GM10248 (cell line): ENCODE measurements around the gene TRIM41.
A peak's percentile ranks its signal among the peaks of the same experiment; 100 is the strongest.
"Not testable (repeated sequence)": the region's sequence is repeated elsewhere in the genome, so short reads cannot be mapped to it uniquely, and the experiment has no call there.

Source experiments
- CTCF ChIA-PET: fragments of 300-600 bp; sonication (Branson Sonifier 250); formaldehyde crosslinking; extraction: SDS; loops from one replicate; lab custom pipeline; 2021; ENCODE audit warnings: antibody characterized with exemption; lab: Yijun Ruan, JAX
- POLR2A ChIA-PET: fragments of 350-650 bp; sonication (Branson Sonifier 250); formaldehyde crosslinking; extraction: SDS; loops from one replicate; lab custom pipeline; 2020; ENCODE audit warnings: antibody characterized with exemption; lab: Yijun Ruan, JAX
- DNase-seq: peaks from one replicate; pipeline ENCODE4 v3.0.0; 2012; ENCODE audit errors: extremely low spot score
- TF ChIP-seq, protein P1 (sequence below): IDR thresholded peaks from 2 replicates; pipeline ENCODE4 v1.5.1; 2012; ENCODE audit warnings: mild to moderate bottlenecking, low read depth; ENCODE audit errors: extremely low read depth, missing control alignments, control extremely low read depth

The TRIM41 gene

DNA sequence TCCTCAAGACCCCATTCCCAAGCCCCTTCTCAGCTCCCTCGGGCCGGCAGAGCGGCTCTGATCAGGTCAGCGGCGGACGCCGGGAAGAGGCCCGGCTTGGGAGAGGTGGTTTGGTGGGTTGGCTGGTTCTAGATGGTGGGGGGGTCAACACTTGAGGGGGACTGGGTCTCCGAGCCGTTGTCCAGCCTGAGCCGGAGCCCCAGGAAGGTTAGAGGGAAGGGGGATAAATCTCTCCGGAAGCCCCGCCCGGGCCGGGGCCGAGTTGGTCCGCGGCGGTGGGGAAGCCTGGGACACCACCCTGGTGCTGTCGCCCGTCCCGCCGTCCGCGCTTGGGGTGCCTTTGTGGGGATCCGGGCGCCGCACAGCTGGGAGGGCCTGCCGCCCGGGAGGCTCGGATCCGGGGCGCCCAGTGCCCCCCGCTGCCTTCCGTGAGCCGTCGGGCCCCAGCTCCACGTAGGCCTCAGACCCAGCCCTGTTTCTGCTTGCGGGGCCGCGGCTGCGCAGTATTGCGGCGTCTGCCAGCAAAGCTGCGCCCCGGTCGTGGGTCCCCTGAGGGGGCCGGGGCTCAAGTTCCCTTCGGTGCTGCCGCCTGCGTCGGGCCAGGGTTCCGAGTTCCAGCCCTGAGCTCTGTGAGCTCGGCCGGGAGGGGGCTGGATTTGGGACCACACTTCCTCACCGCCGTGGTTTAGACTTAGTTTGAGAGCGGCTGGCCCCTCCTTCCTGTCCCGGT lies 38.4 kb downstream of the TRIM41 start:
- ChIA-PET CTCF (interaction anchor here (1.0 to 3.2 kb wide), 7 partner anchors 9 to 81 kb away, joined by 3 to 12 read pairs (median 6); no protein-coding TSS in a partner anchor), POLR2A (interaction anchor here (0.6 to 1.6 kb wide), 9 partner anchors 9 to 430 kb away, joined by 3 to 6 read pairs (median 3); partner anchors contain the start of gene TRIM7)
- TF ChIP-seq, protein P1, sequence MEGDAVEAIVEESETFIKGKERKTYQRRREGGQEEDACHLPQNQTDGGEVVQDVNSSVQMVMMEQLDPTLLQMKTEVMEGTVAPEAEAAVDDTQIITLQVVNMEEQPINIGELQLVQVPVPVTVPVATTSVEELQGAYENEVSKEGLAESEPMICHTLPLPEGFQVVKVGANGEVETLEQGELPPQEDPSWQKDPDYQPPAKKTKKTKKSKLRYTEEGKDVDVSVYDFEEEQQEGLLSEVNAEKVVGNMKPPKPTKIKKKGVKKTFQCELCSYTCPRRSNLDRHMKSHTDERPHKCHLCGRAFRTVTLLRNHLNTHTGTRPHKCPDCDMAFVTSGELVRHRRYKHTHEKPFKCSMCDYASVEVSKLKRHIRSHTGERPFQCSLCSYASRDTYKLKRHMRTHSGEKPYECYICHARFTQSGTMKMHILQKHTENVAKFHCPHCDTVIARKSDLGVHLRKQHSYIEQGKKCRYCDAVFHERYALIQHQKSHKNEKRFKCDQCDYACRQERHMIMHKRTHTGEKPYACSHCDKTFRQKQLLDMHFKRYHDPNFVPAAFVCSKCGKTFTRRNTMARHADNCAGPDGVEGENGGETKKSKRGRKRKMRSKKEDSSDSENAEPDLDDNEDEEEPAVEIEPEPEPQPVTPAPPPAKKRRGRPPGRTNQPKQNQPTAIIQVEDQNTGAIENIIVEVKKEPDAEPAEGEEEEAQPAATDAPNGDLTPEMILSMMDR = no peak
- peak; percentile 72 for DNase-seq

DNA sequence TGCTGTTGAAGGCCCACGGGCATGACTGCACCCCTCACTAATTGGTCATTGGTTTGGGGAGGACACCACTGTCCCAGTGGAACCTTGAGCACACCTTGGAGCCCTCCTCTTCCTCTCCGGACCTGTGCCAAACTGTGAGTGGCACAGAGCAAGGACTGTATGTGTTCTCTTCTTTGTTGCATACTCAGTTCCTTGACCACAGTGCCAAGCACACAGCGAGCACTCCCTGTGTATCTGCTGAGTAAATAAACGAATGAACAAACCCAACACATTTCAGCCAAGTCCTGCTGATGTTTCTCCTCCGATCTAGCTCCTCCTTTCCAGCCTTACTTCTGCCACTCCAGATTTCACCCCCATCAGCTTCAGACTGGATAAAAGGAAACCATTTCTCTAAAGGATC lies 40.6 kb downstream of the TRIM41 start:
- TF ChIP-seq, protein P1 = no peak
- POLR2A ChIA-PET = no interaction called here
- CTCF ChIA-PET = no interaction called here
- no peak for DNase-seq

DNA sequence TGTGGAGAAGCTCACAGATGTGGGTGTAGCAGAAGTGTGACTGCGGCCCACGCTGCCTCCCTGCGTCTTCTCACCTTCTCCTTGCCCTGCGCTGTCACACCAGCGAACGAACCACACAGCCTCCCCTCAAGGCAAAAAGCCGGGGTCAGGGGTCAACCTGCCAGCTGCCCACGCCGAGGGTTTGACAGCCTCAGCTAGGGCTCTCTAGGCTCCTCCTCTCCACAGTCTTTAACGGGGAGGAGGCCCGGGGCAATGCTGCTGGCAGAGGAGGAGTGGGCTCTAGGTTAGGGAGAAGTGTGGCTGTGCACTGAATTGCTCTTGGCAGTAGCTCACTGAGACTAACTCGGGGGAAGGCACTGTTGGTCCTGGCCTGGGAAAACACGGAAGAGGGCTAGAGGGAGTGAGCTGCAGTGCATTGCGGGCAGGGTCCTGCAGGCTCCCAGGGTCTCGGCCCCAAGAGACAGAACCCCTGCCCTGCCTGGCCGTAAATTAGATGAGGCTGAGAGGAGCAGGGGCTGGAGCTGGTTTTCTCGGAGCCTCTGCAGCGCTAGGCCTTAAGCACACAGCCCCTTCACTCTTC lies 42.1 kb downstream of the TRIM41 start:
- TF ChIP-seq, protein P1 = no peak
- ChIA-PET POLR2A (no interaction called here), CTCF (no interaction called here)
- DNase-seq = no peak

DNA sequence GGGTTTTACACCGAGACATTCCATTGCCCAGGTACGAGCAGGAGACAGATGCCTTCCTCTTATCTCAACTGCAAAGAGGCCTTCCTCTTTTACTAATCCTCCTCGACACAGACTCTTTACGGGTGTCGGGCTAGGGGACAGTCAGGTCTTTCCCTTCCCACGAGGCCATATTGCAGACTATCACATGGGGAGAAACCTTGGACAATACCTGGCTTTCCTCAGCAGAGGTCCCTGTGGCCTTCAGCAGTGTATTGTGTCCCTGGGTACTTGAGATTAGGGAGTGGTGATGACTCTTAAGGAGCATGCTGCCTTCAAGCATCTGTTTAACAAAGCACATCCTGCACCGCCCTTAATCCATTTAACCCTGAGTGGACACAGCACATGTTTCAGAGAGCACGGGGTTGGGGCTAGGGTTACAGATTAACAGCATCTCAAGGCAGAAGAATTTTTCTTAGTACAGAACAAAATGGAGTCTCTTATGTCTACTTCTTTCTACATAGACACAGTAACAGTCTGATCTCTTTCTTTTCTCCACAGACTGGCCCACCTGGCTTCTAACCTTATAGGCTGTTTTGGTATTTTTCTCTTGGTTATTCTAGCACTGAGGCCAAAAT lies 44.3 kb downstream of the TRIM41 start:
- CTCF ChIA-PET = not testable (repeated sequence)

DNA sequence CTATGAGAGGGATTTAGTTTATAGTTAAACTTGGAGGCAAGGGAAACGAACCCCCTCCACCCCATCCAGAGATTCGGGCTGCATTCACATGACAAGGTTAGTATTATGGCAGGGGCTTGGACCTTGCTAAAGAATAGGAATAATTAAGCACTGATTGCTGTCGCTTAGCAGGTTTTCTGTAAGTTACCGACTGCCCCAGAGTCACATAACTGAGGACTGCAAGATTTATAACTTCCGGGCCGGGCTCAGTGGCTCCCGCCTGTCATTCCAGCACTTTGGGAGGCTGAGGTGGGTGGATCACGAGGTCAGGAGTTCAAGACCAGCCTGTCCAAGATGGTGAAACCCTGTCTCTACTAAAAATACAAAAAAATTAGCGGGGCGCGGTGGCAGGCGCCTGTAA lies 44.8 kb downstream of the TRIM41 start:
- POLR2A ChIA-PET, DNase-seq: not testable (repeated sequence)
- CTCF ChIA-PET = interaction anchor here (1.0 kb wide), 1 partner anchor 17 kb away, joined by 3 read pairs; no protein-coding TSS in a partner anchor

More for the DNA sequence above, 44.3 kb downstream of the TRIM41 start:
- POLR2A ChIA-PET, DNase-seq: not testable (repeated sequence)

DNA sequence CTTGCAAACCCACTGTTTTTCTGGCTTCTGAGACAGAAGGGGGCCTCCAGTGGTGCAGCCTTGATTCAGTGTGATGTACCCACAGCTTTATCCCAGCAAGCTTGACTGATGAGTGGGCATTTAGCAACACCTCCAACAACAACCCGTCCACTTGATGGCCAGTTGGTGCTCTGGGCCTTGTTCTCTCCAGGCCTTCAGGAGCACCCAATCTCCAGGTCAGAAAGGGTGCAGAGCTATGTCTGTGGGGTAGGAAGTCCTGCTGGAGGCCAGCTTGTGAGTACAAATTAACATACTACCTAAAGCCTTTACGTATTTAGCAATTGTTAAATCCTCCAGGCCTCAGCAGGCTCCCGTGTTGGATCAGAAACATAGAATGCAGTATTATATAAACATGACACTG lies 48.0 kb downstream of the TRIM41 start:
- DNase-seq = no peak
- POLR2A ChIA-PET = no interaction called here
- CTCF ChIA-PET = interaction anchor here (1.4 kb wide), 1 partner anchor 87 kb away, joined by 3 read pairs; no protein-coding TSS in a partner anchor
- TF ChIP-seq, protein P1 = no peak

DNA sequence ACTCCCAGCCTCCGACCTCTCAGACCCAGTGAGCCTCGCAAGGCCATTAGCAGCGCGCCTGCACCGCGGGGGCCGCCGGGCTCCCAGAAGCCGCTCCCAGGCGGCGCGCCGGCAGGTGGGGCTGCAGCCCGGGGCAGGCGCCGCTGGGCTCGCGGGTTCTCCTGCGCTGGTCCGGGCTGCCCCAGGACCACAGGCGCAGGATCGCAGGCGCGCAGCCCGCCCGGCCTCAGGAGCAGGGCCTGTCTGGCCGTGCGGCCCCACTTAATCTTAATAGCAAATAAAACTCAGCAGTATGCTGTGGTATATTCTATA lies 50.3 kb downstream of the TRIM41 start:
- POLR2A ChIA-PET, DNase-seq, CTCF ChIA-PET: not testable (repeated sequence)
- TF ChIP-seq, protein P1 = peak; percentile 42
